ENCODE data around the gene ARHGEF19. TPM values are rescaled to one million over a fixed set of nuclear protein-coding genes. Genes with fewer than 3 reads are reported as not detected.

The ARHGEF19 gene
- total and polyA plus RNA-seq, 2 of the 13 experiments (the other 11 are each of a cell fraction or from before 2014, with no cell fraction given) = 1.7 to 1.8 TPM

GRCh38 chr1:16164213-16165072 is 48.0 kb downstream of the ARHGEF19 start (continued):
- TF ChIP-seq ZNF138 (CRISPR knock-in tag; IDR thresholded peaks at IDR 0.05; ENCODE audit: low read depth) = no peak
- 0 out of 2 replicates have a peak, but pooled peaks have one; percentile 76 for TF ChIP-seq KLF9 (CRISPR knock-in tag; IDR thresholded peaks at IDR 0.05; ENCODE audit: low read depth)
- TF ChIP-seq ESRRA (CRISPR knock-in tag; IDR thresholded peaks at IDR 0.05; ENCODE audit: low read depth) = peak; percentile 47; the same call in 1 of the 2 replicates
- TF ChIP-seq IRF2 (CRISPR knock-in tag; IDR thresholded peaks at IDR 0.05) = peak; percentile 67; the same call in 1 of the 2 replicates
- TF ChIP-seq NR2C2 (CRISPR knock-in tag; IDR thresholded peaks at IDR 0.05; ENCODE audit: borderline replicate concordance) = peak; percentile 43
- no peak for TF ChIP-seq ZNF879 (CRISPR knock-in tag; IDR thresholded peaks at IDR 0.05)
- 0 out of 2 replicates have a peak, but pooled peaks have one; percentile 19 for TF ChIP-seq ZBTB7B (CRISPR knock-in tag; IDR thresholded peaks at IDR 0.05)
- no peak for TF ChIP-seq NFYC (CRISPR knock-in tag; IDR thresholded peaks at IDR 0.05)
- TF ChIP-seq ZMYM3 (CRISPR knock-in tag; IDR thresholded peaks at IDR 0.05) = peak; percentile 69
- no peak for TF ChIP-seq SRSF1 (optimal IDR thresholded peaks at IDR 0.05; ENCODE audit: low read depth, low read length)
- TF ChIP-seq, protein P1, sequence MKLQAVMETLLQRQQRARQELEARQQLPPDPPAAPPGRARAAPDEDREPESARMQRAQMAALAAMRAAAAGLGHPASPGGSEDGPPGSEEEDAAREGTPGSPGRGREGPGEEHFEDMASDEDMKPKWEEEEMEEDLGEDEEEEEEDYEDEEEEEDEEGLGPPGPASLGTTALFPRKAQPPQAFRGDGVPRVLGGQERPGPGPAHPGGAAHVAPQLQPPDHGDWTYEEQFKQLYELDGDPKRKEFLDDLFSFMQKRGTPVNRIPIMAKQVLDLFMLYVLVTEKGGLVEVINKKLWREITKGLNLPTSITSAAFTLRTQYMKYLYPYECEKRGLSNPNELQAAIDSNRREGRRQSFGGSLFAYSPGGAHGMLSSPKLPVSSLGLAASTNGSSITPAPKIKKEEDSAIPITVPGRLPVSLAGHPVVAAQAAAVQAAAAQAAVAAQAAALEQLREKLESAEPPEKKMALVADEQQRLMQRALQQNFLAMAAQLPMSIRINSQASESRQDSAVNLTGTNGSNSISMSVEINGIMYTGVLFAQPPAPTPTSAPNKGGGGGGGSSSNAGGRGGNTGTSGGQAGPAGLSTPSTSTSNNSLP (IDR thresholded peaks at IDR 0.05; ENCODE audit: low read depth, low read length) = peak; percentile 88
- no peak for TF ChIP-seq NCOA2 (CRISPR knock-in tag; IDR thresholded peaks at IDR 0.05)
- TF ChIP-seq ZBTB21 (CRISPR knock-in tag; IDR thresholded peaks at IDR 0.05) = peak; percentile 99
- TF ChIP-seq, protein P2, sequence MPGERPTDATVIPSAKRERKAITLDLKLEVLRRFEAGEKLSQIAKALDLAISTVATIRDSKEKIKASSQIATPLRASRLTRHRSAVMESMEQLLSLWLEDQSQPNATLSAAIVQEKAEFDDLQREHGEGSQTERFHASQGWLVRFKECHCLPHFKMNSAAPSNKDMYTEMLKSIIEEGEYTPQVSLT (CRISPR knock-in tag; IDR thresholded peaks at IDR 0.05; ENCODE audit: borderline replicate concordance, low read depth) = no peak
- 0 out of 2 replicates have a peak, but pooled peaks have one; percentile 5 for TF ChIP-seq NR2F6 (IDR thresholded peaks at IDR 0.05)
- TF ChIP-seq NR2F6 (CRISPR knock-in tag; IDR thresholded peaks at IDR 0.05) = peak; percentile 66
- TF ChIP-seq EP300 (IDR thresholded peaks at IDR 0.05; ENCODE audit: low read depth in 2 of 2, low read length in 2 of 2) = peak in 1 of 2 experiments; percentile 60; a peak in 2 of 4 replicates
- peak; percentile 55; the same call in 1 of the 2 replicates for TF ChIP-seq EP300 (CRISPR knock-in tag; IDR thresholded peaks at IDR 0.05; ENCODE audit: borderline replicate concordance)
- peak; percentile 63 for TF ChIP-seq ZNF687 (CRISPR knock-in tag; IDR thresholded peaks at IDR 0.05)
- TF ChIP-seq ATF6 (CRISPR knock-in tag; conservative IDR thresholded peaks at IDR 0.05) = no peak
- no peak for TF ChIP-seq SOX13 (IDR thresholded peaks at IDR 0.05)
- TF ChIP-seq SOX13 (CRISPR knock-in tag; conservative IDR thresholded peaks at IDR 0.05 in 1 of 2, IDR thresholded peaks at IDR 0.05 in 1 of 2) = peak in 1 of 2 experiments; percentile 74; a peak in 1 of 4 replicates

Measured in HepG2 (cell line).